Activated CD4-positive, alpha-beta T cell treated with anti-CD3 and anti-CD28 coated beads for 1 hour (primary cell): ENCODE data around the gene LCAT.
"Not testable (repeated sequence)": the region's sequence is repeated elsewhere in the genome, so short reads cannot be mapped to it uniquely, and the experiment has no call there.

ENCODE experiments used
- DNase-seq: peaks from one replicate; pipeline ENCODE4 v3.0.0-alpha.2; 2020

LCAT gene

GRCh38 chr16:67946966-67947558 lies 3.1 kb upstream of the LCAT start:
- no peak for DNase-seq

GRCh38 chr16:67946128-67946569 lies 2.2 kb upstream of the LCAT start:
- DNase-seq: no peak

GRCh38 chr16:67945392-67945933 lies 1.5 kb upstream of the LCAT start:
- no peak for DNase-seq

GRCh38 chr16:67944690-67945391 lies 921 bp upstream of the LCAT start:
- no peak for DNase-seq

- DNase-seq: no peak
These were observed 683 bp downstream of the LCAT start for GRCh38 chr16:67943256-67943618.

GRCh38 chr16:67942510-67943255 lies 1.2 kb downstream of the LCAT start:
- no peak for DNase-seq

GRCh38 chr16:67942200-67942509 lies 1.8 kb downstream of the LCAT start:
- no peak for DNase-seq

- no peak for DNase-seq
These were observed 2.3 kb downstream of the LCAT start for GRCh38 chr16:67941469-67942199.

GRCh38 chr16:67940446-67941089 lies 3.4 kb downstream of the LCAT start:
- no peak for DNase-seq

- no peak for DNase-seq
These were observed 4.1 kb downstream of the LCAT start for GRCh38 chr16:67939507-67940445.

GRCh38 chr16:67937713-67938112 lies 6.2 kb downstream of the LCAT start:
- DNase-seq: not testable (repeated sequence)

GRCh38 chr16:67936880-67937605 lies 6.9 kb downstream of the LCAT start:
- peak; percentile 63 for DNase-seq

- no peak for DNase-seq
These were observed 7.6 kb downstream of the LCAT start, which contains the start of gene PSMB10 for GRCh38 chr16:67936124-67936879. Gene PSMB10, minus strand, starts transcription at chr16:67936850. Its CDS starts 101 bp downstream, at chr16:67936749.

GRCh38 chr16:67935402-67936123 lies 8.4 kb downstream of the LCAT start:
- peak; percentile 88 for DNase-seq

- DNase-seq: no peak
These were observed 8.9 kb downstream of the LCAT start for GRCh38 chr16:67935101-67935401.

GRCh38 chr16:67934306-67935100 lies 9.4 kb downstream of the LCAT start:
- DNase-seq: no peak

- no peak for DNase-seq
These were observed 10.1 kb downstream of the LCAT start for GRCh38 chr16:67933805-67934204.

- no peak for DNase-seq
These were observed 11.5 kb downstream of the LCAT start for GRCh38 chr16:67932462-67932840.
